GM10248 (cell line): ENCODE results near the gene EHBP1.

Experiments used
- CTCF ChIA-PET: fragments of 300-600 bp; sonication (Branson Sonifier 250); formaldehyde crosslinking; extraction: SDS; loops from one replicate; lab custom pipeline; 2021; ENCODE audit warnings: antibody characterized with exemption; lab: Yijun Ruan, JAX
- POLR2A ChIA-PET: fragments of 350-650 bp; sonication (Branson Sonifier 250); formaldehyde crosslinking; extraction: SDS; loops from one replicate; lab custom pipeline; 2020; ENCODE audit warnings: antibody characterized with exemption; lab: Yijun Ruan, JAX
- DNase-seq: peaks from one replicate; pipeline ENCODE4 v3.0.0; 2012; ENCODE audit errors: extremely low spot score
- CTCF ChIP-seq: IDR thresholded peaks from 2 replicates; pipeline ENCODE4 v1.5.1; 2012; ENCODE audit warnings: mild to moderate bottlenecking, low read depth; ENCODE audit errors: extremely low read depth, missing control alignments, control extremely low read depth

Gene EHBP1

GRCh38 chr2:62999905-63000304, 294.4 kb downstream of the EHBP1 start:
- ChIA-PET CTCF (interaction anchor here (1.5 to 2.0 kb wide), 2 partner anchors 9 to 20 kb away, joined by 5 read pairs; no protein-coding TSS in a partner anchor), POLR2A (no interaction called here)
- no peak for TF ChIP-seq CTCF
- no peak for DNase-seq

GRCh38 chr2:63000801-63001200, 295.3 kb downstream of the EHBP1 start:
- CTCF ChIA-PET: interaction anchor here (1.5 kb wide), 1 partner anchor 10 kb away, joined by 5 read pairs; no protein-coding TSS in a partner anchor
- no peak for DNase-seq
- POLR2A ChIA-PET: no interaction called here
- no peak for TF ChIP-seq CTCF

GRCh38 chr2:63001576-63001975, 296.1 kb downstream of the EHBP1 start:
- TF ChIP-seq CTCF: no peak
- no peak for DNase-seq
- ChIA-PET CTCF (interaction anchor here (0.8 to 1.5 kb wide), 2 partner anchors 11 to 30 kb away, joined by 3 to 5 read pairs; no protein-coding TSS in a partner anchor), POLR2A (no interaction called here)

- ChIA-PET CTCF (interaction anchor here (1.0 to 2.0 kb wide), 2 partner anchors 9 to 11 kb away, joined by 3 to 6 read pairs; no protein-coding TSS in a partner anchor), POLR2A (no interaction called here)
- no peak for TF ChIP-seq CTCF
- DNase-seq: no peak
These were observed 297.8 kb downstream of the EHBP1 start for GRCh38 chr2:63003351-63003750.

GRCh38 chr2:63007813-63008458, 302.4 kb downstream of the EHBP1 start:
- CTCF ChIA-PET: no interaction called here
- POLR2A ChIA-PET: no interaction called here

GRCh38 chr2:63008838-63009237, 303.3 kb downstream of the EHBP1 start:
- TF ChIP-seq CTCF: no peak
- no peak for DNase-seq
- POLR2A ChIA-PET: no interaction called here
- CTCF ChIA-PET: no interaction called here

More at GRCh38 chr2:63007813-63008458, 302.4 kb downstream of the EHBP1 start:
- no peak for TF ChIP-seq CTCF
- DNase-seq: no peak

GRCh38 chr2:63009490-63009889, 304.0 kb downstream of the EHBP1 start:
- ChIA-PET CTCF (no interaction called here), POLR2A (no interaction called here)
- no peak for DNase-seq
- TF ChIP-seq CTCF: no peak
